ENCODE data around the gene TMEM143.
"Not testable (repeated sequence)": the region's sequence is repeated elsewhere in the genome, so short reads cannot be mapped to it uniquely, and the experiment has no call there.

The TMEM143 gene

GRCh38 chr19:48390188-48391099, 26.7 kb upstream of the TMEM143 start:
- peak; percentile 42 for DNase-seq

GRCh38 chr19:48386981-48387380, 23.2 kb upstream of the TMEM143 start:
- no peak for DNase-seq

GRCh38 chr19:48385461-48386087, 21.8 kb upstream of the TMEM143 start:
- no peak for DNase-seq

- DNase-seq = no peak
Observed at GRCh38 chr19:48382286-48382685, 18.5 kb upstream of the TMEM143 start.

GRCh38 chr19:48381178-48381950, 17.6 kb upstream of the TMEM143 start:
- DNase-seq = no peak

- DNase-seq = no peak
Observed at GRCh38 chr19:48379058-48379457, 15.3 kb upstream of the TMEM143 start.

- no peak for DNase-seq
Observed at GRCh38 chr19:48378194-48378570, 14.4 kb upstream of the TMEM143 start.

- no peak for DNase-seq
Observed at GRCh38 chr19:48373567-48373966, 9.8 kb upstream of the TMEM143 start.

- DNase-seq = peak; percentile 26
Observed at GRCh38 chr19:48372904-48373303, 9.2 kb upstream of the TMEM143 start.

GRCh38 chr19:48371771-48372170, 8.0 kb upstream of the TMEM143 start:
- not testable (repeated sequence) for DNase-seq

GRCh38 chr19:48371367-48371766, 7.6 kb upstream of the TMEM143 start:
- no peak for DNase-seq

GRCh38 chr19:48370955-48371354, 7.2 kb upstream of the TMEM143 start:
- no peak for DNase-seq

GRCh38 chr19:48368936-48369335, 5.2 kb upstream of the TMEM143 start:
- DNase-seq = no peak

- DNase-seq = no peak
Observed at GRCh38 chr19:48367855-48368254, 4.1 kb upstream of the TMEM143 start.

- DNase-seq = no peak
Observed at GRCh38 chr19:48365602-48366001, 1.9 kb upstream of the TMEM143 start.

- no peak for DNase-seq
Observed at GRCh38 chr19:48364598-48365348, 1.0 kb upstream of the TMEM143 start.

GRCh38 chr19:48363500-48363809, 285 bp downstream of the TMEM143 start:
- DNase-seq = peak; percentile 66

GRCh38 chr19:48362716-48363499, 832 bp downstream of the TMEM143 start:
- peak; percentile 94 for DNase-seq

- DNase-seq = no peak
Observed at GRCh38 chr19:48361912-48362311, 1.8 kb downstream of the TMEM143 start.

GRCh38 chr19:48359123-48359522, 4.6 kb downstream of the TMEM143 start:
- no peak for DNase-seq

GRCh38 chr19:48355365-48355954, 8.3 kb downstream of the TMEM143 start:
- DNase-seq = no peak
